ENCODE data around the gene NDUFS4.

The NDUFS4 gene

GRCh38 chr5:53547226-53547625, 13.2 kb upstream of the NDUFS4 start:
- TF ChIP-seq SIN3A (IDR thresholded peaks at IDR 0.05; ENCODE audit: borderline replicate concordance, insufficient read depth, low read length): no peak
- no peak for TF ChIP-seq REST (IDR thresholded peaks at IDR 0.05; ENCODE audit: insufficient read depth in 1 of 2, low read depth in 2 of 2, low read length in 2 of 2)
- no peak for TF ChIP-seq POLR2AphosphoS5 (IDR thresholded peaks at IDR 0.05; ENCODE audit: low read depth, low read length)
- TF ChIP-seq FOXP2 (optimal IDR thresholded peaks at IDR 0.05; ENCODE audit: borderline replicate concordance, extremely low read depth, extremely low read length, insufficient read depth): no peak
- no peak for TF ChIP-seq TAF1 (IDR thresholded peaks at IDR 0.05; ENCODE audit: borderline replicate concordance, insufficient read depth, low read length)

- no peak for TF ChIP-seq FOXP2 (optimal IDR thresholded peaks at IDR 0.05; ENCODE audit: borderline replicate concordance, extremely low read depth, extremely low read length, insufficient read depth)
- no peak for TF ChIP-seq POLR2AphosphoS5 (IDR thresholded peaks at IDR 0.05; ENCODE audit: low read depth, low read length)
- TF ChIP-seq TAF1 (IDR thresholded peaks at IDR 0.05; ENCODE audit: borderline replicate concordance, insufficient read depth, low read length): no peak
- no peak for TF ChIP-seq REST (IDR thresholded peaks at IDR 0.05; ENCODE audit: insufficient read depth in 1 of 2, low read depth in 2 of 2, low read length in 2 of 2)
- no peak for TF ChIP-seq SIN3A (IDR thresholded peaks at IDR 0.05; ENCODE audit: borderline replicate concordance, insufficient read depth, low read length)
Measured at GRCh38 chr5:53549792-53550191, 10.6 kb upstream of the NDUFS4 start.

GRCh38 chr5:53552561-53552960, 7.9 kb upstream of the NDUFS4 start:
- TF ChIP-seq SIN3A (IDR thresholded peaks at IDR 0.05; ENCODE audit: borderline replicate concordance, insufficient read depth, low read length): no peak
- TF ChIP-seq FOXP2 (optimal IDR thresholded peaks at IDR 0.05; ENCODE audit: borderline replicate concordance, extremely low read depth, extremely low read length, insufficient read depth): no peak
- TF ChIP-seq POLR2AphosphoS5 (IDR thresholded peaks at IDR 0.05; ENCODE audit: low read depth, low read length): no peak
- TF ChIP-seq TAF1 (IDR thresholded peaks at IDR 0.05; ENCODE audit: borderline replicate concordance, insufficient read depth, low read length): no peak
- TF ChIP-seq REST (IDR thresholded peaks at IDR 0.05; ENCODE audit: insufficient read depth in 1 of 2, low read depth in 2 of 2, low read length in 2 of 2): no peak

GRCh38 chr5:53554444-53554843, 6.0 kb upstream of the NDUFS4 start:
- TF ChIP-seq REST (IDR thresholded peaks at IDR 0.05; ENCODE audit: insufficient read depth in 1 of 2, low read depth in 2 of 2, low read length in 2 of 2) (no peak), TAF1 (IDR thresholded peaks at IDR 0.05; ENCODE audit: borderline replicate concordance, insufficient read depth, low read length) (no peak), FOXP2 (optimal IDR thresholded peaks at IDR 0.05; ENCODE audit: borderline replicate concordance, extremely low read depth, extremely low read length, insufficient read depth) (no peak), POLR2AphosphoS5 (IDR thresholded peaks at IDR 0.05; ENCODE audit: low read depth, low read length) (no peak), SIN3A (IDR thresholded peaks at IDR 0.05; ENCODE audit: borderline replicate concordance, insufficient read depth, low read length) (no peak)

GRCh38 chr5:53555160-53555559, 5.3 kb upstream of the NDUFS4 start:
- TF ChIP-seq SIN3A (IDR thresholded peaks at IDR 0.05; ENCODE audit: borderline replicate concordance, insufficient read depth, low read length) (no peak), TAF1 (IDR thresholded peaks at IDR 0.05; ENCODE audit: borderline replicate concordance, insufficient read depth, low read length) (no peak), REST (IDR thresholded peaks at IDR 0.05; ENCODE audit: insufficient read depth in 1 of 2, low read depth in 2 of 2, low read length in 2 of 2) (no peak), POLR2AphosphoS5 (IDR thresholded peaks at IDR 0.05; ENCODE audit: low read depth, low read length) (no peak), FOXP2 (optimal IDR thresholded peaks at IDR 0.05; ENCODE audit: borderline replicate concordance, extremely low read depth, extremely low read length, insufficient read depth) (no peak)
